Fibroblast of skin of right biceps (primary cell): Measurements from ENCODE around the gene IVL.

ENCODE experiments used
- DNase-seq: peaks from one replicate; pipeline ENCODE4 v3.0.0-alpha.2; 2013

Gene IVL, protein sequence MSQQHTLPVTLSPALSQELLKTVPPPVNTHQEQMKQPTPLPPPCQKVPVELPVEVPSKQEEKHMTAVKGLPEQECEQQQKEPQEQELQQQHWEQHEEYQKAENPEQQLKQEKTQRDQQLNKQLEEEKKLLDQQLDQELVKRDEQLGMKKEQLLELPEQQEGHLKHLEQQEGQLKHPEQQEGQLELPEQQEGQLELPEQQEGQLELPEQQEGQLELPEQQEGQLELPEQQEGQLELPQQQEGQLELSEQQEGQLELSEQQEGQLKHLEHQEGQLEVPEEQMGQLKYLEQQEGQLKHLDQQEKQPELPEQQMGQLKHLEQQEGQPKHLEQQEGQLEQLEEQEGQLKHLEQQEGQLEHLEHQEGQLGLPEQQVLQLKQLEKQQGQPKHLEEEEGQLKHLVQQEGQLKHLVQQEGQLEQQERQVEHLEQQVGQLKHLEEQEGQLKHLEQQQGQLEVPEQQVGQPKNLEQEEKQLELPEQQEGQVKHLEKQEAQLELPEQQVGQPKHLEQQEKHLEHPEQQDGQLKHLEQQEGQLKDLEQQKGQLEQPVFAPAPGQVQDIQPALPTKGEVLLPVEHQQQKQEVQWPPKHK

DNA sequence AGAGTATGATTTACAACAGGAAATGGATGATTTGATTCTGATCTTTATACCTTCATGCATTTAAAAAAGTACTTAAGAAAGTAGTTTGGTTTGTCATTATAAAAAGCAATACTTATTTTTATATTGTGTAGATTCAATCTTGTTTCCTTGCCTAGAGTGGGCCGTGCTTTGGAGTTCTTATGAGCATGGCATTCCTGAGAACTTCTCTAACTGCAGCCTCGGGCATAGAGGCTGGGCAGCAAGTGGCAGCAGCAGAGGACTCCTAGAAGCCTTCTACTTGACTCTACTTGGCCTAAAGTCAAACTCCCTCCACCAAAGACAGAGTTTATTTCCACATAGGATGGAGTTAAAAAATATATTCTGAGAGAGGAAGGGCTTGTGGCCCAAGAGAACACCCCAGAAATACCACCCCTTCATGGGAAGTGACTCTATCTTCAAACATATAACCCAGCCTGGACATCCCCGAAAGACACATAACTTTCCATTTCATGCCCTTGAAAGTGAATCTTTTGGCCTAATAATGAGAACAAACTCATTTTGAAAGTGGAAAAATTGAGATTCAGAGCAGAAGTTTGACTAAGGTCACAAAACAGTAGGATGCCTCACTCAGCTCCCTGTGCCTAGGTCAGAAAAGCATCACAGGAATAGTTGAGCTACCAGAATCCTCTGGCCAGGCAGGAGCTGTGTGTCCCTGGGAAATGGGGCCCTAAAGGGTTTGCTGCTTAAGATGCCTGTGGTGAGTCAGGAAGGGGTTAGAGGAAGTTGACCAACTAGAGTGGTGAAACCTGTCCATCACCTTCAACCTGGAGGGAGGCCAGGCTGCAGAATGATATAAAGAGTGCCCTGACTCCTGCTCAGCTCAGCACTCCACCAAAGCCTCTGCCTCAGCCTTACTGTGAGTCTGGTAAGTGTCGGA lies at the start of gene IVL:
TSS of gene IVL (plus strand) at position 861 of the 916 bp plus-strand sequence. CDS start 1,252 bp downstream, outside the sequence.
- DNase-seq: peak; percentile 45

DNA sequence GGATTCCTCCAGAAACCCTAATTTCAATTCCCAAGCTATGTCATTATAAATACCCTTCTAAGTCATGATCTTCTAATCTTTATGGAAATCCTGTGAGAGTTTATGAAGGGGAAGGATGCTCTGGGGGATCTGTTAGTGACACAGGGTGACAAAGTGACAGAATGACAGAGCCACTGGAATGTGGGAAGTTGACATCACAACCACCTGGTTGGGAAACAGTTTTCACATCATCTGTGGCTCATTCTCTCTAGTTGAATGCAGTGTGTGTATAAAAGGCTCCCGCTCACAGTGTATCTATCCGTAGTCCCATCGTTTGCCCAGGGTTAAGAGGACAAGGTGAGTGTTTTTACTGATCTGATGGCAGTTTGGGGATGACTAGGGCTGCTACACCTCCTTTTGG lies 48.6 kb upstream of the IVL start, which contains the start of gene LCE7A:
TSS of gene LCE7A (plus strand) at position 301 of the 400 bp plus-strand sequence. CDS start 702 bp downstream, outside the sequence.
- no peak for DNase-seq

DNA sequence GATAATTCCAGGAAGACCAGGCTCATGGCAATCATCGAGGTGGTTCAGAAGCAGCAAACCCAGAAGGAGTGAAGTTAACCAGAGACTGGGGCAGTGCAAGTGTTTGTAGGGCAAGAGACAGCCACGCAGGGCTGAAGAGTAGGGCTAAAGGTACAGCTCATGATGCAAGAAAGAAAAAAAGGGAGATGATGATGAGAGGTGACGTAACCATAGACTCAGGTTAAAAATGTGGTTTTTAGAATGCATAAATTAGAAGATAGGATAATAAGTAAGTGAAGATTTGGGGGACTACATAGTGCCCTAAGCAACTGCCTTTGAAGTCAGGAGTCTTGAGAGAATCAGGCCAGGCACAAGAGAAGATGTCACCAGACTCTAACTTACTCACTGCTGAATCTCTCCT lies 48.2 kb upstream of the IVL start:
- no peak for DNase-seq

DNA sequence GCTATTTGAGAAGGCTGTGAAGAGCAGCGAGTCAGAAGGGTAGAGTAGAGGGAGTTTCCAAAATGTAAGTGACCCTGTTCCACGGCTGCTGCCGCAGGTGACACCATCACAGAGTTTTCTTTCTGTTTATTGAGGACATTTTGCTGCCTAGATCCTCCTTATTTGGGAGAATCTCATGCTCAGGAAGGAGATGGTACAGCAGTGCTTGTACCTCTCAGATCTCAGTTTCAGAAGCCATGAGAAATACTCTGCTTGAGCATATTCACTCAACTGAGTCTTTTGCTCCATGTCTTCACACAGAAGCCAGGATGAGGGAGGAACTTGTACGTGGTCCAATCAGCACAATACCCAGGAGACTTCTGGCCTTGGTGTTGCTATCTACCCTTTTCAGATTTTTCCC lies 47.0 kb upstream of the IVL start:
- DNase-seq: no peak

DNA sequence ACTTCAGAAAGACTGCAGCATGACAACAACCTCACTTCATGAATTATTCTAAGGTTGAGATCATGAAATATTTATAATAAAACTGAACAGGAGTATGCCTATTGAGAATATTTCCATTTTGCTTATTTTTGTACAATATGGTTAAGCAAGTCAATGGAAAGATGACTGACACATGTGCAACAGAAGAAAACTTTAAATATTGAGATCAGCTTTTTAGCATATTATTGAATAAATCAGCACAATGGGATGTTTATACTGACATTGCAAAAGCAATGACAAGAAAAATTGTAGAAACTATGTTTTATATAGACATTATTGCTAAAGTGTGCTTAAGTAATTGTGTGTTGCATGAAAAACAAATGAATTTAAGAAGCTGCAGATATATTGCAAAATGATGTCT lies 43.9 kb upstream of the IVL start:
- DNase-seq: no peak

DNA sequence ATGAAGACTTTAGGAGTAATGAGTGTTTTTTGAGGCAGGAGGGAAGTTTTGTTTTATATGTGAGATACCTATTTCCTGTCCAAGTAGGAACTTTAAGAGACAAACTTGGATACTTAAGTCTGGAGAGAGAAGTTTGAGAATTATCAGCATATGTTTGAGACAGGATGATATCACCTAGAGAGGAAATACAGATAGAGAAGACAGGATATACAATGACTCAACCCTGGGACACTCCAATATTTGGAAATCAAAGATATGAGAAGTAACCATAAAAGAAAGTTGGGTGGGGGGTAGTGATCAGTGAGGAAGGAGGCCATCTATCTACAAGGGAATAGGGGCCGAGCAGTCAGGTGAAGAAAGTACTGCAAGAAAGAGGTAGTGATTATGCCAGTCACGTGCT lies 42.0 kb upstream of the IVL start:
- DNase-seq: no peak

DNA sequence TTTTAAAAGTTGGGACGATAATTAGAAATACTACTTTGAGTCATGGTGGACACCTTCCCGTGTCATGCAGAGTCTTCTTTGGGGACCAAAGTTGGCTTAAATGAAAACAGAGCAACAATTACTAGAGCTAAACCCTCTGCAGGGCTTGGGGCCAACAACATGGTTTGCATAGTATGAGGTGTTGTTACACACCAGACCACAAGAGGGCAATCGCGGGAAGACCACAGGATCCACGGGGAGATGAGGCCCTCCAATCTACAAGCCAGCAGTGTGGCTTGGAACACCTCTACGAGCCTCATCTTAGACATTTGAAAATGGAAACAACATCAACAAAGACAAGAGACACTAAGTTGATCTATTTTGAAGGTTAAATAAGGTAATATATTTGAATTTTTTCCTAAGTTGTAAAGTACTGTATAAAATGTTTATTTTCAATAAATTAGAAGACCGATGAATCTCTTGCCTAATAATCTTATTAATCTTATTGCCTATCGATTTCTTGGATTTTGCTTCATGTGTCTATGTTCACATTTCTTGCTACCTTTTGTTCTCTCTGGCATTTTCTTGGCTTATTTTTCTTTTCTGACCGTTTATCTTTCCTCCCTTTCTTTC lies 38.4 kb upstream of the IVL start:
- DNase-seq: peak; percentile 60

DNA sequence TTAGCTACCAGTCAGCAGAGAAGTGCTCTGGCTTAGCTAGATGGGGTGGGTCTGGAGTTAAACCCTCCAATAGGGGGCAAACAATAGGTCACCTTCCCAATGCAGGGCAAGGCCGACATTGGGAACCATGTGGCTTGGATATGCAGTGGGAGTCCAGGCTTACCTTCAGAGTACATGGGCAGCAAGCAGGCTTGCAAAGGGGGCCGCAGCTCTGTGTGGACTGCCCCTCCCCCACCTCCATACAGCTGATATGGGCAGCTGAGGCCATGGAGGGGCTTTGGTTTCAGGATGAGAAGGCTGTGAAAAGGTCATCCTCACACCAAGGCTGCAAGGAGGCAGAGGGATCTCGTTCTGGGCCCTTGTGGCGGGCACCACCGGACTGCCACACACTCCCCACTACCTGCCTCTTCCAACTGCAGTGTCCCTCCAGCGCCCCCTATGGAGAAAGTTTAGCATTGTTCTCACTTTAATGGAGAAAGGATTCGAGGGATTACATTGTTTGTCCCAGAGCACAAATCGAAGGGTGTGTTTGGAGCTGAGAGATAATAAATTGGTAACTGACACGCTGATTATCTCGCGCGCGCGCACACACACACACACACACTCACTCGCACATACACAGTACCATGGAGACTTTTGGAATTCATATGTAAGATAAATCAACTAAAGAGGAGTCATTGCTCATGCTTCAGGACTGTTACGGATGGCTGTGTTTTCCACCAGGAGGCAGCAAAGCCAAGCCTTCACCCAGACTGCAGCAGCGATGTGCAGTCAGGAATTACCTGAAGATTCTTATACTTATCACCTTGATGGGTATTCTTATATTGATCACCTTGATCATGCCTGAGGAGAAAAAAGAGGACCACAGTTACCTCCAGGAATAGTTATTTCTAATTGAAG lies 37.3 kb upstream of the IVL start:
- DNase-seq: peak; percentile 22

DNA sequence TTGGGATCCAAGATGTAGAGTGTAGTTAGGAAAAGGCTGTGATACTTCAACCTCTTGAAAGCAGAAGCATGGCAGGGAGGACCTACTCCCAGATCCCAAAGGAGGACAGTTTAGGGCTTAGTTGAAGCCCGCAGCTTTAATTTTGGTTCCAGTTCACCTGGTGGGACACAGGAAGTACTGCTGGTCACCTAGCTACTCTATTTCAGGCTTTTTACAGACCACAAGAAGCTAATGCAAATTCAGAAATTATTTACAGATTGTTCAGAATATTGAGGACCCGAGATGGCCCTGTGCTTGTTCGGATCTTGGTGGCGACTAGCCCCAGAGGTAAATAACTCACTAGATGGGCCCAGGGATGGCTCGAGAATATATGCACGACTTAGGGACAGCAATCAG lies 36.6 kb upstream of the IVL start:
- no peak for DNase-seq

DNA sequence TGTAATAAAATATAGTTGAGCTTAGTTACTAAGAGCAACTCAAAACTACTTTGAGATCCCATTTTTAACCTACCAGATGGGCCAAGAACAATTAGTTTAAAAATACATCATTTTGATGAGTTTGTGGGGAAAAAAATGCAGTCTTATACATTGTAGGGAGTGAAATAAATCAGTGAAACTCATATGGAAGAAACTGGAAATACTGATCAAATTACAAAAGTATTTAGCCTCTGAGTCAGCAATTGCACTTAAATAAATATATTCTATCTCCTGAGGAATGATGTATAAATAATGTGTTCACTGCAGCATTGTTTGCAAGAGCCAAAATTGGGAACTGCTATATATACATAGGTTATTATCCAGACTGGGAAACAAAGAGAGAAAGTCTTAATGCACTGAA lies 34.9 kb upstream of the IVL start:
- DNase-seq: peak; percentile 66

DNA sequence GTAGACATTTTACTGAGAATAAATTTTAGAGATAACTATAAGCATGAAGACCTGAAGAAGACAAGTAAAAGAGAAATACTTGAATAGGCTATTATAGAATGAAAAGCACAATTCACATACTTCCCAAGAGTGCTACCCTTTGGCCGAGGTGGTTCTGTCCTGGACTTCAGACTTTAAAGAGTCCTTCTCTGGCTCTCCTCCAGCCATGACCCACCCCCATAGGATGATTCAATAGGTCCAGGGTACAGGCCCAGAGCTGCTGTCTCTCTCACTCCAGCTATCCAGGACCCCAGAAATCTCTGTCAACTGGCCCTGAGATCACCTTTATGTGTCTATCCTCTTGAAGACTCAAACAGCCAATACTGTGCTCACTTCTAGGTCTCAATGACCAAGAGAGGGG lies 31.5 kb upstream of the IVL start:
- DNase-seq: no peak

DNA sequence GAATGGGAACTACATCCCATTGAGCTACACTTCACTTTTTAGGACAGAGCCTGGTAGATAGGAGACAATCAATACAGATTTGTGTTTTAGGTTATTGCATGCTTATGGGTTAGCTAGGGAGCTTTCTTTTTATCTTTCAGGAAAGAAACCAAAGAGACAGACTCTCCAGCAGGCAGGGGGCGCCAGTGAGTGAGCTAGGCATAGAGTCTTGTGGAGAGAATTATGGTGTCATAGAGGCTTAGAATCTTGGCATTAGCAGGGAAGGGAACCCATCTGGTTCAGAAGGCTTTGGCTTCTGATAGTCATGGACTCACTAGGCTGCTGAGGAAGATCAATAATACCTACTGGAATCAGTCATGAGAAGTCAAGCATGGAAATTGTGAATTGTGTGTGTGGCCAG lies 30.3 kb upstream of the IVL start, which contains the start of gene SMCP:
TSS of gene SMCP (plus strand) at position 281 of the 400 bp plus-strand sequence. CDS start 6,101 bp downstream, outside the sequence.
- no peak for DNase-seq

DNA sequence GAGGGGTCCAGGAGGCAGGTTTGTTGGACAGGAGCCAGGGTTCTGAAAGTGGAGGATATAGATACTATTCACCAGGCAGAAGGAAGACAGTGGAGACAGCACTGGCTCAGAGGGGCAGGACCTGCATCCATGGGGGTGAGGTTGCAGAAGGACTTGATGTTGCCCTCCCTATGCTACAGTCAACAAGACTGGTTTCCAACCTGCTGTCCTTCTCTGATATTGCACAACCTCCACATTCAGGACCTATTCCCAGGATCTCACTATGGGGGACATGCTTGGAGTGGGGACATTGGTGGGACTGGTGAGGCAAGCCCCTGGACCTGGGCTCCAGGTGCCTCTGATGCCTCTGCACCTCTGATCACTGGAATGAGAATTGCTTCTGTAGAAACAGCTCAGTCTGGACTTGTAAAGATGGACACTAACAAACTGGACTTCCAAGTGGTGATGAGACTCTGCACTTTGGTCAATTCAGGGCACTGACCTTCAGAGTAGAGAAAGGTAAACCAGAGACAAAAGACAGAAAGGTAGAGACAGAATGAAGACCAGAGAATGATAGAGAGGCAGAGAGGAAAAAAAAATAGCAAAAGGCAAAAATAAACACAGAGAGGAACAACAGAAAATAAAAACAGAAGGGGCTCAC lies 28.7 kb upstream of the IVL start:
- no peak for DNase-seq

DNA sequence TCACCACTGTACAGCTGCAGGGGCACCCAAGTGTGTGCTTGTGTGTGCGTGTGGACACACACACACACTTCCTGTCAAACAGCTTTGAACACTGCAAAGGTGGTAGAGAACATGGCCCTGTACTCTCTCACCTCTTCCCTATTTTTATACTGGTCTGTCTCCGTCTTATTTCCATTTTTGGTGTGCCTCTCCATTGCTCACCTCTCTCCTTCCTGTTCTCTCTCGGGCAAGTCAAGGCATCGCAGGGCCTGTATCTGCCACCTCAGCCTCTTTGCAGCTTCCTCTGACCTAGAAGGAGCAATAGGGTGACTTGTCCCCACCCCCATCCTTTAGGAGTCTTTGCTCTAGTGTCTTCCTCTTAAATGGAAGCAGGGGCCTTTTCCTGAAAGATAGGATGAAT lies 28.0 kb upstream of the IVL start:
- no peak for DNase-seq

DNA sequence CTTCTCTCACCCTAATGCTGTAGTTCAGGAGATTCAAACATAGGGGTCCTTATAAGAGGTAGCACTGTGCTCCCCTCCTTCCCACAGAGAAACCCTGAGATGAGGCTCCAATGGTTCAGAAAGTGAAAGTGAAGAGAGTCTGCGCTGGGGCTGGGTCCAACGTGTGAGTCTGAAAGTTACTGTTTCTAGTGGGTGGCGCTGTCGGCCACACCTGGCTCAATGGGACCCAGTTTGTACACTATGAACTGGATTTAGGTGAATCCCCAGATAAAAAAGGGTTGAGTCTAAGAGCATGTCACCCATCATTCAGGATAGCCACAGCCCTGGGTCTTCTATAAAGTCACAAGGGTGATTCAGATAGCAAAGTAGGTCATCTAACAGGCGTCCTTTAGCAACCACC lies 27.4 kb upstream of the IVL start:
- DNase-seq: no peak

DNA sequence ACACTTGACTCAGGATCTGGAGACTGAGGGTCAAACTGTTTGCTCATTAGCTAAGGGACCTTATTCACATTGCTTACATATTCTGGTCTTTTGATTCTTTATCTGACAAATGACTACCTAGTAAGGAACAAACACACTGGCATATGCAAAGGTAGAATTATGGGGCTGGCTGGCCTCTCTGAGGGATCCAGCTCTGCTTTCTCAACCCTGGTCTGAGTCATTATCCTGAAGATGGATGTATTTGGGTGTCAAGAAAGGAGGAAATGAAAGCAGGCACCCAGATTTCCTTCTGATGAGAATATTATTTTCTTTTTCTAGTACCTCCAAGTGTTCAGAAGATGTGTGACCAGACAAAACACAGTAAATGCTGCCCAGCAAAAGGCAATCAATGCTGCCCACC lies 24.3 kb upstream of the IVL start:
- no peak for DNase-seq

DNA sequence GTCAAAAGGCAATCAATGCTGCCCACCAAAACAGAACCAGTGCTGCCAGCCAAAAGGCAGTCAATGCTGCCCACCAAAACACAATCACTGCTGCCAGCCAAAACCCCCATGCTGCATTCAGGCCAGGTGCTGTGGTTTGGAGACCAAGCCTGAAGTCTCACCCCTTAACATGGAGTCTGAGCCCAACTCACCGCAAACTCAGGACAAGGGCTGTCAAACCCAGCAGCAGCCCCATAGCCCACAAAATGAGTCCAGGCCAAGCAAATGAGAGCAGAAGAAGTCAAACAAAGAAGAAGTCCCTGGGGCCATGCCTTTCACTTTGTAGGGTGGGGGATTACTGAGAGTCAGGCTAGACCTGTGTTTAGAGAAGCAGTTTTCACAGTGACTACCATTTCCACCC lies 23.8 kb upstream of the IVL start:
- no peak for DNase-seq

DNA sequence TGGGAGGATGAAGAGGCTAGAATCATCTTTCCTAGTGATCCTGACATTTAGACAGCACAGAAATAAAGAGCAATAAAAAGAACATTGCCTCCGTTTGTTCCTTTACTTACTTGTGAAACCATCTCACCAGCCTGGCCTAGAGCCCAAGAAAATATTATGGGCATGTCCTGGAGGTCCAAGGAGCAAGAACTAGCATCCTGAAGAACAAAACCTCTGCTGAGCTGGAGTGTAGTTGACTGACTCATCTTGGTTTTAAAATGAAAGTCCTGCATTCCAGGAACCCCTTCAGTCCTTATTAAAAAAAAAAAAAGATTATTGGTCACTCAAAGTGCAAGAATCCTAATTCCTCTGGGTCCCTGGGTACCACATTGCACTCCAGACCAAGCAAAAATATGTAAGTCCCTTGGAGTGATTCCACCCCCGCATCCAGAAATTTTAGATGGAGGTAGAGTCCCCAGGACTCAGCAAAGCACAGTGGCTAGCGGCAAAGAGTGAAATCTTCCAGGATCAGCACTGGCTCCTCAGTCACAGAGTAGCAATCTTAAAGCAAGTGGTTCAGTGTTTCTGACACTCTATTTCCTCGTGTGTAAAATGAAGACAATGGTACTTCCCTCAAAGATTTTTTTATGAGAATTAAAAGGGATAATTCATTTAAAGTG lies 23.3 kb upstream of the IVL start:
- DNase-seq: peak; percentile 67

DNA sequence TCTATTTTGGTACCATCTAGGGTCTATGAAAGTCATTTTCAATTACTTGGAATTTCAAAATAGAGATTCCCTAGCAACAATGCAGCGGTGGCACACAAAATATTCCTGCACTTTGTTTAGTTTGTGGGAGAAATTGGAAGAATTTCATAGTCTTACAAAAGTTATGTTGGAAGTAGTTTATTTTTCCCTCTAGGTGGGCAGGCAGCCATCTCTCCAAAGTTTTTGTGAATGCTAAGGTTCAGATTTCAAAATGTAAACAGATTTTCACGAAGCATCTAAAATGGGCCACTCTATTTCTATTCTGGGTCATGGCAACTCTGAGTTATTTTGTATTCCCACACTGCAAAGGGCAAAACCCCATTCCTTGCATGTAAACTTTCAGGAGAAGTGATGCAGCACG lies 22.3 kb upstream of the IVL start:
- DNase-seq: peak; percentile 28

DNA sequence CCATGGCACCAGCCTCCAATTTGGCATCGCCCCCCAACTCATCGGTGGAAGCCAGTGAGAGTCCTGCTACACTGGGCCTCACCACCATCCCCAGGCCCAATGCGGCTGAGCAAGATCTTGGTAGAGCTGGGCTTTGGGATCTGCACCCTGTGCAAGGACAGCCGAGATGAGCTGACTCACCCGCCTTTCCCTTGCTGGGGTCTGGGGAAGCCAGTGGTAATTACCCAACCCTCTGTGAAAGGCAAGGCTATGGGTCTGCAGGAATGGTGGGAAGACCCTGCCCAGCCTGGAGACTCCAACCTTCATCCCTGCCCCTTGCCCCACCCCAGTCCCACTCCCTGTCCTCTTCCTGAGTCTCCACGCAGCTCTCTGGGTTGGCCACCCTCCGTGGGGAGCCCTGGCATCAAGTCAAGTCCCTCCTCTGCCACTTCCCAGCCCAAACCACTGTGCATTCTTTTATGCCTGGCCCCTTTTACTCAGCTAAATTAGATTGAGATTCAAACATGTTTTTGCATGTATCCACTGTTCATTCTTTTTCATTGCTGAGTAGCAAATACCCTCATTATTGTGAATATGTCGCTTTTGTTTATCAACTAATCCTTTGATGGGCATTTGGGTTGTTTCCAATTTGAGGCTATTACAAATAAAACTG lies 21.5 kb upstream of the IVL start:
- DNase-seq: no peak
